ENCODE data around the gene POLR2H.

DNA sequence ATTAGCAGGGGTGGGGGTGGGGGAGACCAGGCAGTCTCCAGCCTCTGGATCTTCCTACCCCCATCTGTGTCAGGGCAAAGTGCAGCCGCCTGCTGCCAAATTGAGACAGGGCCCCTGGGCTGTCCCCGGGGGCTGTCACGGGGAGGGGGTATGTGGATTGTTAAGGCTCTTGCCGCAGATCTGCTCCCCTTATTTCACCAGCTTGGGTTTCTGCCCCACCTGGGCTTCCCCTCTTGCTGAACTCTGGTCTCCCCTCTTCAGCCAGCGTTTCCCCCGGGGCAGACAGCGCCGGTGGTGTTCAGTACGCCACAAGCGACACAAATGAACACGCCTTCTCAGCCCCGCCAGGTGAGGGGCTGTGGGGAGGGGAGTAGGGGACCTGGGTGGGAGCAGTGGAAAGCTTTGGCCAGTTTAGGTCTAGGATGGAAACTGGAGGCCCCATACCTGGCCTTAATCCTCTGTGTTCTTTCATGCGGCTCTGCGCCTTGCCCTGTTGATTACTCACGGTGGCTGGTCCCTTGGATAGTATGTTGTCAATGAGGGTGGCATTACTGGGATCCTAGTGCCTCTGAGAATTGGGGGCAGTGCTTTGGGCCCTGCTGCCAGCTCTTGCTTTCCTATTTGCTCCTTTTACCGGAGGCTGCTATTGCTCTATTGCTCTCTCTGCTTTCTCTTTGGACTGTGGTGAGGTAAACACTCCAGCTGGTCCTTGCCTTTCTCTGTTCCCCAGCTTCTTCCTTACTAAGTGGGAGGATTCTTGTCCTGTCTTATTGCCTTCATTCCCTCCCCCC lies 45.4 kb upstream of the POLR2H start:
- TF ChIP-seq, protein P1, sequence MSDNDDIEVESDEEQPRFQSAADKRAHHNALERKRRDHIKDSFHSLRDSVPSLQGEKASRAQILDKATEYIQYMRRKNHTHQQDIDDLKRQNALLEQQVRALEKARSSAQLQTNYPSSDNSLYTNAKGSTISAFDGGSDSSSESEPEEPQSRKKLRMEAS (IDR thresholded peaks at IDR 0.05) = no peak
- TF ChIP-seq ZBTB7A (IDR thresholded peaks at IDR 0.05; ENCODE audit: low read depth) = no peak
- TF ChIP-seq CEBPB (IDR thresholded peaks at IDR 0.05) = no peak
- TF ChIP-seq TAF1 (IDR thresholded peaks at IDR 0.05; ENCODE audit: low read depth) = no peak
- TF ChIP-seq EP300 (IDR thresholded peaks at IDR 0.05; ENCODE audit: borderline replicate concordance) = no peak
- no peak for TF ChIP-seq EGR1 (IDR thresholded peaks at IDR 0.05)
- TF ChIP-seq CREB1 (IDR thresholded peaks at IDR 0.05; ENCODE audit: low read depth) = no peak
